SKM-1 treated with dmso at 0.1 percent for 144 hours (cell line): ENCODE data around the gene CLCN1.

Source experiments
- DNase-seq: peaks from one replicate; lab custom pipeline; 2025; ENCODE audit not compliant: unreplicated experiment; lab: John Stamatoyannopoulos, UW

CLCN1 gene

GRCh38 chr7:143331179-143331801, 15.4 kb downstream of the CLCN1 start:
- no peak for DNase-seq

- no peak for DNase-seq
Measured at GRCh38 chr7:143334244-143334643, 18.3 kb downstream of the CLCN1 start.

GRCh38 chr7:143337216-143337615, 21.3 kb downstream of the CLCN1 start:
- no peak for DNase-seq

GRCh38 chr7:143341842-143342241, 25.9 kb downstream of the CLCN1 start:
- DNase-seq, result no peak

DNA sequence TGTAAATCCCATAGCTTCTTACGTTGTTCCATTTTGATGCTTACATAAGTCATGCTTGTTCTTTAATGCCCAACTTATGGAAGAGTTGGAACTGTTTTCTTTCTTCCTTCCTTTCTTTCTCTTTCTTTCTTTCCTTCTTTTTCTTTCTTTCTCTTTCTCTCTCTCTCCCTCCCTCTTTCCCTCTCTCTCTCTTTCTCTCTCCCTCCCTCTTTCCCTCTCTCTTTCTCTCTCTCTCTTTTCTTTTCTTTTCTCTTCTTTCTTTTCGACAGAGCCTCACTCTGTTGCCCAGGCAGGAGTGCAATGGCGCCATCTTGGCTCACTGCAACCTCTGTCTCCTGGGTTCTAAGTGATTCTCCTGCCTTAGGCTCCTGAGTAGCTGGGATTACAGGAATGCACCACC, 27.7 kb downstream of the CLCN1 start:
- no peak for DNase-seq

DNA sequence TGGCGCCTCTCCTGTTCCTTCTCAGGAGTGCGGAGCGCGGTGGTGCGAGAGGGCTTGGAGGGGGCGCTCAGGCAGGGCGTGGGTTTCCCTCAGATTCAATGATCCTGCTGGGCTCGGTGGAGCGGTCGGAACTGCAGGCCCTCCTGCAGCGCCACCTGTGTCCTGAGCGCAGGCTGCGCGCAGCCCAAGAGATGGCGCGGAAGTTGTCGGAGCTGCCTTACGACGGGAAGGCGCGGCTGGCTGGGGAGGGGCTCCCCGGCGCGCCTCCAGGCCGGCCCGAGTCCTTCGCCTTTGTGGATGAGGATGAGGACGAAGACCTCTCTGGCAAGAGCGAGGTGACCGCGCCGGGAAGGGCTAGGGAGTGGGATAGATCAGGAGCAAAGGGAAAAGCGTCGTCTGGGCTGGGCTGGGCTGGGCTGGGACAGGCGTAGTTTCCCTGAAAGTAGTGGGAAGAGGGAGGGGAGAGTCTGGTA, 29.6 kb downstream of the CLCN1 start:
- DNase-seq, result no peak

GRCh38 chr7:143346018-143346417, 30.1 kb downstream of the CLCN1 start:
- DNase-seq, result no peak

- no peak for DNase-seq
Measured at GRCh38 chr7:143347950-143348349, 32.0 kb downstream of the CLCN1 start.

DNA sequence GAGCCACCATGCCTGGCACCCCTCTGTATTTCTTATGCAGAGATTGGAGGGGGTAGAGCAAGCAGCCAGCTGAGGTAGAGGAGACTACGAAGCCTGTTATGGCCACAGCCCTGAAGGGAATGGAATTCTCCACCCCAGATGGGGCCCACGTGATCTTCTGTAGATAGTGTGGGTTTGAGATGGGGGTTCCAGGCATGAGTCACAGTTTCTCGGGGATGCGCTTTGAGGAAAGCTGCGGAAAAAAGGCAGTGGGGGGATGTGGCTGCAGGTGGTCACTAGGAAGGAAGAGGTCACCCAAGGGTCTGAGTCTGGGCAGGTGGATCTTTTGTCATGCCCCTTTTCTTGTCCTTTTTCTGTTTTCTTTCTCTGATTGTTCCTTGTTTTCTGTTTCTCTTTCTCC, 35.1 kb downstream of the CLCN1 start:
- DNase-seq, result no peak

- no peak for DNase-seq
Measured at GRCh38 chr7:143351574-143351973, 35.7 kb downstream of the CLCN1 start.

DNA sequence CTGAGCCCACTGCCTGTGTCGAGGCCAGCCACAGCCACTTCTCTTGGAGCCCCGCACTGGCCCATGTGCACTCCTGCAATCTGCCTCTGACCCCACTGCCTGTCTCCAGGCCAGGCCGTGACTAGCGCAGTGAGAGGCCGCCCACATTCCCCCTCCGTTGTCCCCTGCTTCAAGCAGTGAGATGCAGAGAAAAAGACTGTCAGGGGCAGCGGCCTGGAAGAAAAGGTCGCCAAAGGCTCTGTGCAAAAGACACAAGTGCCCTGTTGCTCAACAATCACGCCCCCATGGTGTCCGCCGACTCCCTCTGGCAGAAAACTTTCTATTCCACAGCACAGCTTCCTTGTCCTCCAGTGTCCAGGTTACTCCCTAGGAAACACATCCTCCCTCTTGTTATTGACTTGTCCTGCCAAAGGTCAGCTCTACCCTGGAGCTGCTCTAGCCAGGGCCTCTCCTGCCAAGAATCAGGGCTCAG, 36.7 kb downstream of the CLCN1 start:
- DNase-seq, result no peak

DNA sequence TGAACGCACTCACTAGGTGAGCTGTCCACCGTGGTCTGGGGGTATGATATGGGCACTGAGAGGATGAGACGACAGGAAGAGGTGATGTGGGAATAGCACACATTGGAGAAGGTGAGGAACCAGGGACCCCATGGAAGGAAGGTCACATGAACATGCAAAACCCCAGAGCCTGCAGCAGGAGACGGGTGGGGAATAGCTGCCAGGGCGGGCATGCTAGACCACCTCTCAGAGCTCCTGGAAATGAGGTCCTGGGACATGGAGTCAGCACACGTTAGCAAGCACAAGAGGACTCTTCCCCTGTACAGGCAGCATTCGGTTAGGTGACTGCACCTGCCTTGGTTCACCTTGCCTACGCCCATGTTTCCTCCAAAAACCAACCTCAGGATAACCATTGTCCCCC, 38.5 kb downstream of the CLCN1 start:
- no peak for DNase-seq

DNA sequence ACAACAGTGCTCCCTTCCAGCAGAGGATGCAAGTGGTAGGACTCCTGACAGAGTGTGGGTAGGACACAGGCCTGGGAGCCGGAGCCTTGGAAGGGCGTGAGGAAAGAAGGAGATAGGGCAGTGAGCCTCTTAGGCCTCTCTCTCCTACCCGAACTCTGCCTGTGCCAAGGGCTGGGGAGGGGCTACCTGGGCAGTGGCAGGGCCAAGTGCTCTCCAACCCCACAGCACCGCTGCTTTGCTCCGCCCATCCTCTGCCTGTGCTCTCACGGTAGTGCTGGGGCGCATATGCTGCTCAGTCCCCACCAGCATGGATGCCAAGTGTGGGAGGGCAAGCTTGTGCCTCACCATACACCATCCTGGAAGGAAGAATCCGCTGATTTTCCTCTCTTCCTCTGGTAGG, 39.1 kb downstream of the CLCN1 start:
- DNase-seq, result no peak

DNA sequence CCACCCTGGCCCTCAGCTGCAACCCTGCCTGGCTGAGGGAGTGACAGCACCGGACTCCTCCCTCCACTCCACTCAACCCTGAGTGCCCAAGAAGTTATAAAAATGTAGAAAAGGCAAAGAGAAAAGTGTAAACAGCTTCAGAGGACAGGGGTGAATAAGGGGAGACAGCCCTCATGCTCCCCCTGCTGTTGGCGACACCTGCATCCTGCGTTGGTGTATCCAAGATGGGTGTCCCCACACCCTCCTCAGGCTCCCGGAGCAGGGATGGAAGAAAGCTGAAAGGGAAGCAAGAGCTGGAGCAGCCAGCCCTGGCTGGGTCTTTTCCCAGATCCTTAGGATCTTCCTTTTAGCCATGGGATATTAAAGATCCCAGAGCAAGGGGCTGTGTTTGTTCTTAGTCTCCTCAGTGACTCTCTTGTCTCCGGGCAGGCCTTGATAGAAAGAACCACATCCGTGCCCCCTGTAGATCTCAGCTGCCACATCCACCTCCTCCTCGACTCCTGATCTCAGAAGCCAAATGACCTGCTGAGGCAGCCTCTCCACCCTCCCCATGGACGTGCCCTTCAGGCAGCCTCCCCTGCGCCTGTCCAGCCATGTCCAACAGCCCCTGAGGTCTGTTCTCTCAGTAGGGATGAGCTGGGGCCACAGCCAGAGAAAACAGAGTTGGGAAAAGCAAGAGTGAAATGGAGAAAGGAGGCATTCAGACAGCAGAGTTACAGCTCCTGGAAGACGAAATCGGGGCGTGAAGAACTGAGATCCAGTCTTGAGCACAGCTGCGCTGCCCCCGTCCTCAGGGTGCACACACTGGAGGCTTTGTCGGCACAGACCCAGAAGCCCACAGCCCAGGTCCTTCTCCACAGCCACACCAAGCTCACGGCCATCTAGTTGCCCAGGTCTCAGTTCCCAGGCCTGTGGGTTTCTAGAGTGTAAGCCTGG, 39.8 kb downstream of the CLCN1 start:
- DNase-seq, result no peak

GRCh38 chr7:143356414-143357050, 40.6 kb downstream of the CLCN1 start:
- DNase-seq, result no peak

- no peak for DNase-seq
Measured at GRCh38 chr7:143358626-143359025, 42.7 kb downstream of the CLCN1 start.

- no peak for DNase-seq
Measured at GRCh38 chr7:143359771-143360353, 44.0 kb downstream of the CLCN1 start.

GRCh38 chr7:143360788-143361551, 45.1 kb downstream of the CLCN1 start:
- no peak for DNase-seq

DNA sequence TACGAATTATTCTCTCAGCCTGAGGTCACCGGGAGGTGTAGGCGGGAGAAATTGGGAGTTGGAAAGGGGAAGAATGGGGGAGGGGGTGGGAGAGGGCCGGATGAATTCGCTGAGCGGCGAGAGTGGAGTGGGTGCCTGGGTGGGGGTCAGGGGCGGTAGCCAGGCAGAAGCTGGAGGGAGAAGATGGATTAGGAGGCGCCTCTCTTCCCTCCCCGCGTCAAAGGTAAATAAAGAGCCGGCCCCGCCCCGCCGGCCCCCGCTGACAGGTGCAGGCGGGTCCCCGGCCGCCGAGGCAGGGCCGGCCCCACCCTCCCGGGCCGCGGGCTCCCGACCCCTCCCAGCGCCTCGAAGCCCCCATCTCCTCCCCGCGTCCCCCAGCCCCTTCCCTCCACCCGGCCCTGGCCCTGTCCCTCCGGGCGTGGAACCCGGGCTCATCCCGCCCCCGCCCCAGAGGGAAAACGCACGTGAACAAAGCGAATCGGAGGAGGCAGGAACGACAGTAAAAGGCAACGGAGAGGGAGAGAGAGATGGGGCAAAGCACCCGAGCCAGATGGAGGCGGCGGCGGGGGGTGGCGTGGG, 45.7 kb downstream of the CLCN1 start:
- no peak for DNase-seq
